ENCODE data around the gene MSANTD4. TPM values are rescaled to one million over a fixed set of nuclear protein-coding genes. Genes with fewer than 3 reads are reported as not detected.
"Not testable (repeated sequence)": the region's sequence is repeated elsewhere in the genome, so short reads cannot be mapped to it uniquely, and the experiment has no call there.

The MSANTD4 gene
- total and polyA plus RNA-seq, 5 experiments from 2014 or later: 4.1 to 18.3 (median 6.2) TPM

DNA sequence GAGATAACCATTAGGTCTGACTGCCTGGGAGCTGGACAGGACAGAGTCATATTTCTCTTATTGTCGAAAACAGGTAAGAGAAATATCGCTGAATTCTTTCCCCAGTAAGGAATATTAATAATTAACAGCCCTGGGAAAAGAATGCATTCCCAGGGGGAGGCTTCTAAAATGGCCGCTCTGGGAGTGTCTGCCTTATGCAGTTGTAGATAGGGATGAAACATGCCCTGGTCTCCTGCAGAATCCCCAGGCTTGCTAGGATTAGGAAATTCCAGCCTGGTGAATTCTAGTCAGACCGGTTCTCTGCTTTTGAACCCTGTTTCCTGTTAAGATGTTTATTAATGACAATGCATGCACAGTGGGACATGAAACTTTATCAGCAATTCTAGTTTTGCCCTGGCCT, 18.9 kb downstream of the MSANTD4 start:
- ATAC-seq, H3K4me3 Mint-ChIP-seq, H3K27ac Mint-ChIP-seq, POLR2A ChIA-PET, H3K27me3 Mint-ChIP-seq, DNase-seq: not testable (repeated sequence)
- peaks cover 10 to 22% (median 16%) of the 10 kb centered on the region in 4 donors for H3K4me1 Mint-ChIP-seq
- peaks cover 65 to 90% (median 78%) of the 10 kb centered on the region in 3 donors for H3K36me3 Mint-ChIP-seq
- peaks cover 0 to 51% (median 38%) of the 10 kb centered on the region in 9 donors for H3K9me3 Mint-ChIP-seq

DNA sequence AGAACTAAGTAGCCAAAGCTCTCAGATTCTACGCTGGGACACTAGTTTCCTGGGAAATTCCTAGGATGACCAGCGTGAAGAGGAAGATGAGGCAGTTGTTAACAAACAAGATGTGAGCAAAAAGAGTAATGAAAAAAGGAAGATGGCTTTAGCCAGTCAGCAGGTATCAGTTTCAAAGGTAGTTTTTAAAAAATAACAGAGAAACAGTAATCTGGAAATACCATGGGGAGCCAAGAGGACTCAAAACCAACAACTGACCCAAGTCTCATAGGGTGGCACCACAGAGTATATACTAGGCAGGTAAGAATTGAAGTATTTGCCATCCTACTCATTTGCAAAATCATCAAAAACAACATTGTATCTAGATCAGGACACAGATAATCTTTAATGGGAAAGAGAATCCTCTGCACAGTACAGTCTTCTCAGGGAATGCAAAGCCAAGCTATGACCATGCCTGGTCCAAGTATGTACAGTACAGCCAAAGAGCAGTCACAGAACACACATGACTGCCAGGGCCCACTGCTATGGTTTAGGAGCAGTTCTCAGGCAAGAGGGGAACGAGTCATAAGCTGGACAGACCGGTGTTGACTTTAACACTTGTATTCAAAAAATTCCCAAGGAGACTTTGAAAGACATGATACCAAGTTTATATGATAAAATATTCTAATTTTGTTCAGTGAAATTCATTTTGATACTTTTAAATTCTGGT, 20.6 kb downstream of the MSANTD4 start:
- H3K4me3 Mint-ChIP-seq: no peak overlapping the region
- no peak for ATAC-seq
- POLR2A ChIA-PET: no interaction called here
- H3K4me1 Mint-ChIP-seq: peaks cover 15 to 25% (median 18%) of the 10 kb centered on the region in 4 donors
- DNase-seq: no peak
- peaks cover 0 to 50% (median 41%) of the 10 kb centered on the region in 9 donors for H3K9me3 Mint-ChIP-seq
- peaks cover 63 to 90% (median 73%) of the 10 kb centered on the region in 3 donors for H3K36me3 Mint-ChIP-seq
- no peaks in the 10 kb centered on the region for H3K27me3 Mint-ChIP-seq
- H3K27ac Mint-ChIP-seq: no peak overlapping the region

DNA sequence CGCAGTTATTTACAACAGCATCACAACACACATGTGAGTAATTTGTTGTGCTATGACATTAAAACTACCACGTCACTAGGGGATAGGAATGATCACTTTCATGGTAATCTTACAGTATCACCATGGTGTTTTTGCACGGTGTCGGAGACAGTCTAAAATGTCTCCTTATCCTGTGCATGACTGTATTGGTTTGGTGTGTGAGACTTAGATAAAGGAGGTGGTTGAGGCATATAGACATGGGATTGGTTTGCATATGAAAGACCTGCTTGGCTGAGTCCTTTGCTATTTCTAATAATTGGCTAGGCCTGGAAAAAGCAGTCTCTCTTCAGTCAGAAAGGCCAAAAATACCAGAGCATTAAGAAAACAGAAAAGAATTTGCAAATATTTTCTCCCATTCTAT, 30.2 kb downstream of the MSANTD4 start:
- Mint-ChIP-seq H3K27ac (no peak overlapping the region), H3K4me3 (no peak overlapping the region), H3K27me3 (no peaks in the 10 kb centered on the region), H3K36me3 (peaks cover 25 to 47% (median 29%) of the 10 kb centered on the region in 3 donors), H3K4me1 (peaks cover 0 to 2% (median 1%) of the 10 kb centered on the region in 4 donors), H3K9me3 (peaks cover 15 to 48% (median 30%) of the 10 kb centered on the region in 9 donors)
- ATAC-seq (no peak), DNase-seq (no peak)
- POLR2A ChIA-PET: no interaction called here

DNA sequence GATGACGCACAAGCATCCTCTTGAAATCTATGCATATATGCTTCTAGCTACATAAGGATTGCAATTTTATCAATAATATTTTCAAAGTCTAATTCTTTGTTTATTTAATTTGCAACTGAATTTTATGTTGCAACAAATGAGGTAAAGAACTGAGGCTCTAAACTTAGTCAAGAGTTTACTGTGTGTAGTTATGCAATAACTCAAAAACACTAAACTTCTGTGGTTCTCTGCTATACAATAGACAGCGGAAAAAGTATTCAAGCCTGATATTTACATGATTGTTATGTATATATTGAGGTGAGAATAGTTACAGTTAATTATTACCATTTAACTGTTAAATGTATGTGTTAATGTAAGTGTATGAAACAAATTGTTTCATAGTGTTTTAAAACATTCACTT, 32.9 kb downstream of the MSANTD4 start:
- peaks cover 0 to 2% (median 0%) of the 10 kb centered on the region in 4 donors for H3K4me1 Mint-ChIP-seq
- H3K9me3 Mint-ChIP-seq: peaks cover 12 to 29% (median 22%) of the 10 kb centered on the region in 9 donors
- no peak for ATAC-seq
- POLR2A ChIA-PET: no interaction called here
- H3K27ac Mint-ChIP-seq: no peak overlapping the region
- no peaks in the 10 kb centered on the region for H3K27me3 Mint-ChIP-seq
- no peak overlapping the region for H3K4me3 Mint-ChIP-seq
- no peak for DNase-seq
- peaks cover 8 to 23% (median 22%) of the 10 kb centered on the region in 3 donors for H3K36me3 Mint-ChIP-seq

DNA sequence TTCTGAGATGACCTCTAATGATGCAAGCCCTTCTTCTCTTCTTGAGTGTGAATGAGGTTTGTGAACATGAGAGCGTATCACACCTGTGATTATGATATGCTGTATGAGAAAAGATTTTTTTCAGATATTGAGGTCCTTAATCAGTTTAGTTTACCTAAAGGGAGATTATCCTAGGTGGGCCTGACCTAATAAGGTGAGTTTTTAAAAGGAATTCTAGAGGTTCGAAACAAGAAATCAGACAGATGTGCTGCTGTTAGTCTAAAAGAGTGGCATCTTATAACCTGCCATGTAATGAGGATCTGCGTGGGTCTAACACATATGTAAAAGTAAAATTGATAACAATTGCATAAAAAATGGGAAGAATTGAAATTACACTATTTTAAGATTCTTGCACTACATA, 33.8 kb downstream of the MSANTD4 start:
- Mint-ChIP-seq H3K36me3 (peaks cover 4 to 14% (median 14%) of the 10 kb centered on the region in 3 donors), H3K27me3 (no peaks in the 10 kb centered on the region), H3K27ac (no peak overlapping the region), H3K9me3 (peaks cover 4 to 20% (median 16%) of the 10 kb centered on the region in 9 donors), H3K4me1 (peaks cover 0 to 2% (median 0%) of the 10 kb centered on the region in 4 donors), H3K4me3 (no peak overlapping the region)
- ATAC-seq: no peak
- DNase-seq: no peak
- POLR2A ChIA-PET: no interaction called here

DNA sequence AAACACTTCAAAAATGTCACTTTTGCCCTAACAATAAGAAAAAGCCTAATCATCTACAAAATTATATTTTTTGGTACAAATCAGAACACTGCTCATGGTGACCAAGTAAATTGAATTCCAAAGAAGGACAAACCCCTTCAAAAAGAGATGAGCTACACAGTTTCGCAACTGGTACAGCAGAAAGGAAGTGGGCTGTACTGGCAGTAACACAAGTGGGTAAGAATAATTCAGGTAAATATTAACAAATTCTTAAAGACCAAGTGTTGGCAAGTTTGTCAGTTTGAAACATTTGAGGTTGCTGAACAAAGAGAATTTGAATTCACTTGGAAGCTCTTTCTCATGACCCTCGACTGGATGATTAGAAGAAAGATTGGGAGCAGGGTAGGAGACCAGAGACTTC, 35.5 kb downstream of the MSANTD4 start:
- POLR2A ChIA-PET: no interaction called here
- peaks cover 0 to 10% (median 2%) of the 10 kb centered on the region in 9 donors for H3K9me3 Mint-ChIP-seq
- no peak overlapping the region for H3K4me3 Mint-ChIP-seq
- peaks cover under 1 to 2% (median 1%) of the 10 kb centered on the region in 3 donors for H3K36me3 Mint-ChIP-seq
- peaks cover 0 to 1% (median 0%) of the 10 kb centered on the region in 5 donors for H3K27me3 Mint-ChIP-seq
- ATAC-seq: no peak
- H3K4me1 Mint-ChIP-seq: peaks cover 0 to 2% (median 0%) of the 10 kb centered on the region in 4 donors
- no peak overlapping the region for H3K27ac Mint-ChIP-seq
- no peak for DNase-seq

DNA sequence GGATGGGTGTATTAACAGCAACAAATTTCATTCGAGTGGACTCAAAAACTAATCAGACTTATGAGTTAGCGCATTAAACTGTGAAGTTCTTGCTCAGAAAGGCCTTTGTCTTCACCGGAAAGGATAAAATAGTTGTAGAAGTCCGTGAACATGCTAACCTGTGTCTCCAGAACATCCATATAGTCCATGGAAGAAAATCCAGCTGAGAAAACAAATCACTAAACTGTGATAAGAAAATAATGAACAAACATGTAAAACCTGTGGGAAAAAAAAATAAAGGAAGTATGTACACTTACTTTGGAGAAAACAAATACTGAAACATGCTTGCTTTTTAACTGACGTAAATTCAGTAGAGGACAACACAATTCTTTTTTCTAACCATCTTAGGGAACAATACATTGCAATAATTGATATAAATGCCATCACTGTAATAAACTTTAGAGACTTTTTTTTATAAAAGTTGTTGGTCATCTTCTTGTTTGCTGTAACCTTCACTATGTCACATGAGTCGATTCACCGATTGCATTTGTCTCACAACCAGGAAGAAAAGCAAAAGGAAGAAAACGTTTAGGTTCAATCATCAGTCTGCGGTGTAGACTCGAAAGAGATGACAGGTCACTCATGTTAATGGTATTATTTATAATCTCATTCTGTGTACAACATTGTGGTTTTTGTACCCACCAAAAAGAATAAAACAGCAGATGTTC, 41.9 kb downstream of the MSANTD4 start:
- Mint-ChIP-seq H3K27me3 (peaks cover 0 to 4% (median 2%) of the 10 kb centered on the region in 5 donors), H3K27ac (no peak overlapping the region), H3K9me3 (peaks cover 0 to 6% (median 0%) of the 10 kb centered on the region in 9 donors), H3K4me1 (no peaks in the 10 kb centered on the region), H3K36me3 (no peaks in the 10 kb centered on the region), H3K4me3 (no peak overlapping the region)
- DNase-seq (no peak), ATAC-seq (no peak)
- POLR2A ChIA-PET: no interaction called here

DNA sequence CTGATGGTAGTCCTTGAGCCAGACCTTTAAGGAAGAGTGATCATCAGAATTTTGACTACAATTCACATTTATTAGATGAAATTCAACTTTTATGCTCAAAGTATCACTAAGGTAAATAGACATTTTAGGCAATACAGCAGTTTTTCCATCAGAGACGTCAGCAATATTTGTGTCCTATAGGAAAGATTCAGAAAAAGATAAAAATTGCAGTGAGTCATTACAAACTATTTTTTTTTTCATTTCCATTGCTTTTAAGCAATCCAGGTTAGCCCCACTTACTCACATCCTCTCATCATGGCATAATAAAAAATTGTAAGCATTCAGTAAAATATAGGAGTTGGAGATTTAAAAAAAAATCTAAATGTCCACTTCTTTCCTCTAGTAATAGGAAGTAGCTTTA, 46.9 kb downstream of the MSANTD4 start:
- H3K27ac Mint-ChIP-seq: no peak overlapping the region
- no peaks in the 10 kb centered on the region for H3K4me1 Mint-ChIP-seq
- no peak overlapping the region for H3K4me3 Mint-ChIP-seq

DNA sequence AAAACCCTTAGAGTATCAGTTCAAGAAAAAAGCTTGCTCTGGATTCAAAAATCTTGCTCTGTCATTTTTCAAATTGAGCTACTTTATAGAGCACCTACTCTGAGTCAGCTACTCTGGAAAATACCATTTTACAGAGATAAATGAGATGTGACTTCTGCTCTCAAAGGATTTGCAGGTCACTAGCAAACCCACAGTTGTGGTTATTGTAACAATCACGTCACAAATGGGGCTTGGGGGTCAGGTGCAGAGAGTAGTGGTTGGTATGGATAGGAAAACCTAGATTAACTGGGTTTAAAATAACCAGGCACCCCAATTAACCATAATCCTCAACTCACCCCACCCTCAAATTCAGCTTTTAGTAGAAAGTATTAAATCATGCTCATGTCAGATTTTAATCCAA, 52.3 kb downstream of the MSANTD4 start:
- POLR2A ChIA-PET: no interaction called here
- H3K4me3 Mint-ChIP-seq: no peak overlapping the region
- ATAC-seq: no peak
- peaks cover 0 to 1% (median 0%) of the 10 kb centered on the region in 5 donors for H3K27me3 Mint-ChIP-seq
- H3K9me3 Mint-ChIP-seq: no peaks in the 10 kb centered on the region
- no peak for DNase-seq
- no peak overlapping the region for H3K27ac Mint-ChIP-seq
- H3K4me1 Mint-ChIP-seq: no peaks in the 10 kb centered on the region
- no peaks in the 10 kb centered on the region for H3K36me3 Mint-ChIP-seq

More for the DNA sequence above, 46.9 kb downstream of the MSANTD4 start:
- DNase-seq (no peak), ATAC-seq (no peak)
- POLR2A ChIA-PET: no interaction called here
- Mint-ChIP-seq H3K36me3 (no peaks in the 10 kb centered on the region), H3K9me3 (no peaks in the 10 kb centered on the region), H3K27me3 (peaks cover 0 to 4% (median 0%) of the 10 kb centered on the region in 5 donors)

DNA sequence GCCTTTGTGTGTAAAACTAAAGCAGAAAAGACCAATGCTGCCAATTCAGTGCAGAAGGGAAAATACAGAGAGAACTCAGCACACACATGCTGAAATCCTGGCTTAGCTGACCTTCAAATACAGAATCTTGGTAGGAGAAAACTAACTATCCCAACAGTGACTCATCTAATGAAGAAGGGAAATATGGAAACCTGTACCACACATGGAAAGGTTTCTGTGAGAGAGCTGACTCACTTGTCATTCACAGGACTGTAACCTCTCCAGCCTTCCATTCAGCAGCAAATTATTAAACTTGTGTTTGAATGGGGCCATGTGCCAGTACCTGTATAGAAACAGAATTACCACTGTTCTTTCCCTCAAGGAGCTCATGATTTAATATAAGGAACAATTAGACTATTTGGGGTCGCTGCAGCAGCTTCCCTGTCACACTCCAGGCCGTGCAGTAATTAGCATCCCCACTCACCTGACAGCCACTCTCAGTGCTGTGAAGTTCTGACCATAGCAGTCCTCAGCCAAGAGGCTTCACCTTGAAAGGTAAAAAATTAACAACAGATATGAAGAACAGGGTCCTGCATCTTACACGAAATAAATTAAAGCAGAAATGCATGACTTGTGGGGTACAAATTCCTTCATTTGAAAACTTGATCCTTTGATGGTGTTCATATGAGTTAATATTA, 53.9 kb downstream of the MSANTD4 start:
- no peak overlapping the region for H3K4me3 Mint-ChIP-seq
- POLR2A ChIA-PET: no interaction called here

DNA sequence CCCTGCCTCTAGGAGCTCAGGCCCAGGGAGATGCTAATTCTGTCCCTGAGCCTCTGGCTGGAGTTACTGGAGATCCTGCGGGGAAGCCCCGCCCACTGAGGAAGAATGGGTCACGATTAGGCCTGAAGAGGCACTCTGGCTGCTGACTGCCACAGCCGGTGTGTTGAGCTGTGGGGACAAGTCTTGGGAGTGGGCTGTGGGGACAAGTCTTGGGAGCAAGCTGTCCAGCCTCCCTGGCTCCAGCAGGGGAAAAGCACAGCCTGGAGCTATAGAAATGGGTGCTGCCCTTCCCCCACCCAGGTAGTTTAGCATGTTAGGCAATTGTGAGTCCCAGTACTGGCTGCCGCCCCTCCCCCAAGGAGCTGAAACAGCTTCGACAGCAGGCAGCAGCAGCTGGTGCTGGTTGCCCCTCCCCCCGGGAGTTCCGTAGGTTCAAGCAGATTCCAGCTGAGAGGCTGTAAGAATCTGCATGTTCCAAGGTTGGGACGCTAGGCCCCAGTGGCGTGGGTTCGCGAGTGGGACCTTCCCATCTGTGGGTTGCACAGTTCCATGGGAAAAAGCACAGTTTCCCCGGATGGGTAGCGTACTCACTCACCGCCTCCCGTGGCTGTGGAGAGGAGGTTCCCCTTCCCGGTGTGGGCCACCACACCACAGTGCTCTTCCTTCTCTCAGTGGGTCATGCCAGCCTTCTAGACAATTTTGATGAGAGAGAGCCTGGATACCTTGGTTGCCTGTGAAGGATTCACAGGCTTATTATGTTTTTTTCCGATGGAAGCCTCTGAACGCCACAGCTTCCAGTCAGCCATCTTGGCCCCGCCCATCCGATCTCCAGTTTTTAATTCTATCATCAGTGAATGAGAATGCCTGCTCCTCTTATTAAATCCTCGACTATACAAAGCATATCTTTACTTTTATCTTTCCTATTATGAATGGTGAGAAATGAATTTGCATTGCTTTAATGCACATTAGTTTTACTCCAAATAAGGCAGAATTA, 61.5 kb downstream of the MSANTD4 start:
- POLR2A ChIA-PET: no interaction called here
- Mint-ChIP-seq H3K27ac (no peak overlapping the region), H3K36me3 (peaks cover 3 to 20% (median 4%) of the 10 kb centered on the region in 3 donors), H3K27me3 (peaks cover 0 to 6% (median 0%) of the 10 kb centered on the region in 5 donors), H3K4me3 (no peak overlapping the region), H3K4me1 (no peaks in the 10 kb centered on the region), H3K9me3 (peaks cover 5 to 40% (median 18%) of the 10 kb centered on the region in 9 donors)
- no peak for ATAC-seq
- peak in 1 of 10 donors; percentile 40 for DNase-seq

More for the DNA sequence above, 53.9 kb downstream of the MSANTD4 start:
- Mint-ChIP-seq H3K9me3 (no peaks in the 10 kb centered on the region), H3K4me1 (no peaks in the 10 kb centered on the region), H3K27me3 (peaks cover 0 to 2% (median 0%) of the 10 kb centered on the region in 5 donors), H3K36me3 (no peaks in the 10 kb centered on the region), H3K27ac (no peak overlapping the region)
- no peak for ATAC-seq
- DNase-seq: no peak

Measured in naive thymus-derived CD8-positive, alpha-beta T cell (primary cell).